Kidney (tissue), 14 donors: ENCODE measurements around the gene KDELR3. TPM values are rescaled to one million over a fixed set of nuclear protein-coding genes. Genes with fewer than 3 reads are reported as not detected.

ENCODE experiments used
- DNase-seq, 5 donors: peaks; one replicate each; pipeline ENCODE4 v3.0.0-alpha.2; 2013 to 2020
- FAIRE-seq: peaks from 2 replicates; lab custom pipeline; 2012; peaks lifted over from hg19 to GRCh38; lab: Jason Lieb, UNC
- H3K27ac ChIP-seq, 2 donors: one replicate each; pipeline ENCODE4 v1.7.0; 2013; ENCODE audit warnings: low read depth in 2 of 2, low read length in 2 of 2, inconsistent platforms in 1 of 2
- H3K27me3 ChIP-seq: one replicate; pipeline ENCODE4 v1.7.1; 2013; ENCODE audit warnings: low read length, inconsistent platforms; ENCODE audit not compliant: control insufficient read depth, insufficient read depth
- H3K36me3 ChIP-seq, 3 donors: one replicate each; pipeline versions ENCODE4 v1.7.0 to v1.7.1; 2013; ENCODE audit warnings: low read length in 3 of 3, control low read depth in 1 of 3, inconsistent platforms in 1 of 3; ENCODE audit not compliant: insufficient read depth in 3 of 3, control insufficient read depth in 2 of 3
- H3K4me1 ChIP-seq, 3 donors: one replicate each; pipeline versions ENCODE4 v1.7.0 to v1.7.1; 2013; ENCODE audit warnings: low read length in 3 of 3, inconsistent platforms in 1 of 3, low read depth in 1 of 3; ENCODE audit not compliant: control insufficient read depth in 2 of 3, insufficient read depth in 2 of 3
- H3K4me3 ChIP-seq, 3 donors: one replicate each; pipeline versions ENCODE4 v1.7.0 to v1.8.1; 2013; ENCODE audit warnings: low read length in 3 of 3, control low read depth in 1 of 3, inconsistent platforms in 1 of 3
- H3K9ac ChIP-seq, 3 donors: one replicate each; pipeline versions ENCODE4 v1.7.0 to v1.7.1; 2013; ENCODE audit warnings: low read length in 3 of 3, control low read depth in 1 of 3, inconsistent platforms in 1 of 3
- H3K9me3 ChIP-seq, 3 donors: one replicate each; pipeline versions ENCODE4 v1.7.0 to v1.7.1; 2013; ENCODE audit warnings: low read length in 3 of 3, control low read depth in 1 of 3, inconsistent platforms in 1 of 3; ENCODE audit not compliant: control insufficient read depth in 2 of 3, insufficient read depth in 1 of 3
- intact Hi-C: fragments of 100-400 bp; cut with DNase I; formaldehyde crosslinking; loops from one replicate; pipeline ENCODE4 v1.11.1; 2022
- polyA plus RNA-seq: library from polyadenylated mRNA; stranded (reverse); fragments of 350-450 nt; fragmentation: Illumina TruSeq; extraction: RNeasy Lipid Tissue Mini Kit (QIAGEN cat#74804); gene quantifications from one replicate; pipeline ENCODE4 v1.2.3, GENCODE V29; 2014; ENCODE audit warnings: low read depth, low replicate concordance; ENCODE audit not compliant: insufficient read depth
- total RNA-seq: library from RNA; stranded (reverse); fragmentation: NEBNext Ultra II Directional; extraction: Animal tissue kit (Norgen Biotek cat#: 25700); gene quantifications from one replicate; pipeline ENCODE4 v1.2.1, GENCODE V29; 2021
- TF ChIP-seq, protein P1 (sequence below): IDR thresholded peaks from 3 replicates; pipeline ENCODE4 v1.5.1; 2012; ENCODE audit warnings: mild to moderate bottlenecking, moderate library complexity, borderline replicate concordance; ENCODE audit not compliant: insufficient read depth; ENCODE audit errors: extremely low read depth
- donor health status: control.
- donor health status: control.
- donor health status: control.
- donor health status: control.
- donor health status: control.
- donor health status: DM: yes; HTN: yes; CAD: no.
- donor health status: Normal renal cell carcinoma (clear cell type).

Gene KDELR3
- total and polyA plus RNA-seq, 2 donors from 2014 or later: 11.4 to 16.7 TPM

DNA sequence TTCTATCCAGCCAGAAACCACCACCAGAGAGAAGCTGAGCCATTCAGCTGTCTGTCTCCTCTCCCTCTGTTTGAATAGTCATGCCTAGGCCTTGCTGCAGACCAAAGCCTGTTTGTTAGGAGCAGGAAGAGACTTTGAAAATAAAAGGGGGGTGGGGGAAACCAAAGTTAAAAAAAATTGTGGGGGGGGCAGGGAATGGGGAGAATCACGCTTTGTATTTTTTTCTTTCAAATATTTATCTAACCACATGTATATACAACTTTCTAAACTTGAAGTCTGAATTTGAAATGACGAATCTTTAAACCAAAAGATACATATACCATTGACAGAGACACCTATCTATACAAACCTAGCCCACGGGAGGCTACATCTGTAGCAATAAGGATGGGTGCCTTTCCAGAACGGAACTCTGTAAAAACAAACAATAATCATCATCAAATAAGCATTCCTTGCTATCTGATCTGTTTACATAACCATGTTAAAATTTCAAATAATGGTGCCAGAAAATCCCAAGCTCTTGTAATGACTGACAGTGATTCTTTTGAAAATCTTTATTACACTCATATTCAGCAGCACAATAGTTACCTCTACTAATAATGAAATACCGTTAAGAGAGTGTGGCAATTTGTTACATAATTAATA, 23.9 kb downstream of the KDELR3 start:
- Histone ChIP-seq H3K9me3 (no peaks in the 10 kb centered on the region), H3K4me1 (peaks cover 0 to 7% (median 3%) of the 10 kb centered on the region in 3 donors), H3K36me3 (peaks cover 38 to 91% (median 67%) of the 10 kb centered on the region in 3 donors), H3K4me3 (no peak overlapping the region), H3K9ac (no peak overlapping the region), H3K27ac (no peak overlapping the region), H3K27me3 (no peaks in the 10 kb centered on the region)
- no peak for DNase-seq
- FAIRE-seq: no peak
- TF ChIP-seq, protein P1, sequence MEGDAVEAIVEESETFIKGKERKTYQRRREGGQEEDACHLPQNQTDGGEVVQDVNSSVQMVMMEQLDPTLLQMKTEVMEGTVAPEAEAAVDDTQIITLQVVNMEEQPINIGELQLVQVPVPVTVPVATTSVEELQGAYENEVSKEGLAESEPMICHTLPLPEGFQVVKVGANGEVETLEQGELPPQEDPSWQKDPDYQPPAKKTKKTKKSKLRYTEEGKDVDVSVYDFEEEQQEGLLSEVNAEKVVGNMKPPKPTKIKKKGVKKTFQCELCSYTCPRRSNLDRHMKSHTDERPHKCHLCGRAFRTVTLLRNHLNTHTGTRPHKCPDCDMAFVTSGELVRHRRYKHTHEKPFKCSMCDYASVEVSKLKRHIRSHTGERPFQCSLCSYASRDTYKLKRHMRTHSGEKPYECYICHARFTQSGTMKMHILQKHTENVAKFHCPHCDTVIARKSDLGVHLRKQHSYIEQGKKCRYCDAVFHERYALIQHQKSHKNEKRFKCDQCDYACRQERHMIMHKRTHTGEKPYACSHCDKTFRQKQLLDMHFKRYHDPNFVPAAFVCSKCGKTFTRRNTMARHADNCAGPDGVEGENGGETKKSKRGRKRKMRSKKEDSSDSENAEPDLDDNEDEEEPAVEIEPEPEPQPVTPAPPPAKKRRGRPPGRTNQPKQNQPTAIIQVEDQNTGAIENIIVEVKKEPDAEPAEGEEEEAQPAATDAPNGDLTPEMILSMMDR: no peak
- intact Hi-C loops: no loop called here

DNA sequence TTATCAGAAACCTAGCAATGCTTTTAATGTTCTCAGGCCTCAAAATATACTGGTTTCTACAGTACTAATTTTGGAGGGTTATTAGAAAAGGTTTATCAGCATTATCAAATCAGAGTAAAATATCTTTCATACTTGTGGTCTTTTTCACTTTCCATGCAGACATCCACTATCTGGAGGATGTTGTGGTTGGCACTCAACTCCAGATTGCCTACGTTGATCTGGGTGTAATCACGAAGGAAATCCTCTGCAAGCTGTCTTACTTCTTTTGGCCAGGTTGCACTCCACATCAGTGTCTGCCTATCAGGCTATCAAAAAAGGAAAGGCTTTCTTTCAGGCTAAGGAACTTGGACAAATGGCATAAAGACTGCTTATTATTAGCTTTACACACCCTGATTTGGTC, 26.6 kb downstream of the KDELR3 start:
- peaks cover 33 to 92% (median 65%) of the 10 kb centered on the region in 3 donors for H3K36me3 ChIP-seq
- DNase-seq: no peak
- TF ChIP-seq, protein P1: no peak
- no peak overlapping the region for H3K9ac ChIP-seq
- no peak overlapping the region for H3K4me3 ChIP-seq
- intact Hi-C loops: no loop called here
- no peaks in the 10 kb centered on the region for H3K27me3 ChIP-seq
- FAIRE-seq: no peak
- H3K27ac ChIP-seq: no peak overlapping the region
- no peaks in the 10 kb centered on the region for H3K9me3 ChIP-seq
- H3K4me1 ChIP-seq: peaks cover 0 to 4% (median 3%) of the 10 kb centered on the region in 3 donors

DNA sequence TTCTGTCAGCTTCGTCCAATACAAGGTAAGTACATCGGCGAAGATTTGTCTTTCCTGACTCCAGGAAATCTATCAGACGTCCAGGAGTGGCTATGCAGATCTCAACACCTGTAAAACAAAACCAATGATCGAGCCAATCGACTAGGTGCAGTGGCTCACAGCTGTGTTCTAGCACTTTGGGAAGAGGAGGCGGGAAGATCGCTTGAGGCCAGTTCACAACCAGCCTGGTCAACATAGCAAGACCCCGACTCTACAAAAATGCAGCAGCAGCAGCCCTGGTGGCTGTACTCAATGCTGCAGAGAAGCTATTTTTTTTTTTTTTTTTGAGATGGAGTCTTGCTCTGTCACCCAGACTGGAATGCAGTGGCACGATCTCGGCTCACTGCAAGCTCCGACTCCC, 27.0 kb downstream of the KDELR3 start:
- FAIRE-seq: no peak

More for the DNA sequence above, 27.0 kb downstream of the KDELR3 start:
- DNase-seq: no peak
- no peaks in the 10 kb centered on the region for H3K27me3 ChIP-seq
- peaks cover 0 to 4% (median 3%) of the 10 kb centered on the region in 3 donors for H3K4me1 ChIP-seq
- H3K9ac ChIP-seq: no peak overlapping the region
- H3K4me3 ChIP-seq: no peak overlapping the region
- intact Hi-C loops: no loop called here
- H3K9me3 ChIP-seq: no peaks in the 10 kb centered on the region
- TF ChIP-seq, protein P1: peak; percentile 1
- H3K36me3 ChIP-seq: peaks cover 28 to 92% (median 63%) of the 10 kb centered on the region in 3 donors
- no peak overlapping the region for H3K27ac ChIP-seq
